ENCODE results near the gene ZIC1. TPM values are rescaled to one million over a fixed set of nuclear protein-coding genes. Genes with fewer than 3 reads are reported as not detected.

Gene ZIC1
- total and polyA plus RNA-seq, 2 of the 4 experiments (the other 2 are of a cell fraction), result not detected

- no peak for TF ChIP-seq CEBPB (IDR thresholded peaks at IDR 0.05; ENCODE audit: low read depth, low read length)
Measured at GRCh38 chr3:147408188-147409100, 721 bp upstream of the ZIC1 start (continued).

- no peak overlapping the region for H3K23ac ChIP-seq (ENCODE audit: low read depth, low read length)
Measured at GRCh38 chr3:147410116-147410525, 956 bp downstream of the ZIC1 start.

More at GRCh38 chr3:147410116-147410525, 956 bp downstream of the ZIC1 start:
- H3K18ac ChIP-seq (ENCODE audit: low read depth, low read length), result no peak overlapping the region
- peaks cover 22% of the 10 kb centered on the region for H3K9me3 ChIP-seq (ENCODE audit: control insufficient read depth, insufficient read depth, low read length)
- H3K4me1 ChIP-seq (ENCODE audit: control insufficient read depth, insufficient read depth, low read length), result no peaks in the 10 kb centered on the region
- H2AK9ac ChIP-seq (replicated peaks; ENCODE audit: low read depth, low read length, poor library complexity), result no peak overlapping the region
- no peak overlapping the region for H3K14ac ChIP-seq (replicated peaks; ENCODE audit: low read depth, low read length)
- H2BK120ac ChIP-seq (ENCODE audit: low read depth, low read length), result no peak overlapping the region
- no peak overlapping the region for H2BK20ac ChIP-seq (ENCODE audit: low read depth, low read length)
- no peaks in the 10 kb centered on the region for H3K79me1 ChIP-seq (ENCODE audit: low read depth in 1 of 2, low read length in 2 of 2)
- no peak overlapping the region for H2AK5ac ChIP-seq (ENCODE audit: low read depth, low read length)
- peaks cover 95% of the 10 kb centered on the region for H3K27me3 ChIP-seq (ENCODE audit: control insufficient read depth, insufficient read depth, low read length)
- H2BK15ac ChIP-seq (ENCODE audit: low read depth, low read length), result no peak overlapping the region
- no peak overlapping the region; the same call in 1 of the 2 replicates for H3K4me3 ChIP-seq (ENCODE audit: insufficient read depth, low read depth, low read length)
- H3K36me3 ChIP-seq (ENCODE audit: control insufficient read depth, insufficient read depth, low read length), result no peaks in the 10 kb centered on the region
- in situ Hi-C loops (cut with MboI; ENCODE audit: low sequenced_read_pairs), result no loop called here
- peak overlapping the region; percentile 75 for H2AFZ ChIP-seq (replicated peaks; ENCODE audit: low read length, poor library complexity)
- intact Hi-C loops (cut with micrococcal nuclease), result no loop called here
- no peak overlapping the region for H3K56ac ChIP-seq (ENCODE audit: extremely low read depth, insufficient read depth, low read length)
- ATAC-seq (ENCODE audit: low read depth), result no peak
- ChIA-PET POLR2A (ENCODE audit: unreplicated experiment) (no interaction called here), CTCF (no interaction called here)
- DNase-seq, result no peak
- H4K20me1 ChIP-seq (ENCODE audit: insufficient read depth, low read length), result 0 out of 2 replicates have a peak, but pooled peaks cover 3% of the 10 kb centered on the region
- 0 out of 2 replicates have a peak, but pooled peaks cover 3% of the 10 kb centered on the region for H3K9me1 ChIP-seq (ENCODE audit: insufficient read depth, low read length)
- no peak for TF ChIP-seq BHLHE40 (IDR thresholded peaks at IDR 0.05; ENCODE audit: low read depth, low read length)
- TF ChIP-seq RFX5 (IDR thresholded peaks at IDR 0.05; ENCODE audit: low read depth, low read length), result no peak
- TF ChIP-seq CTCF (conservative IDR thresholded peaks at IDR 0.05; ENCODE audit: low read depth, low read length), result no peak
- no peak for TF ChIP-seq RAD21 (IDR thresholded peaks at IDR 0.05; ENCODE audit: low read length)
- TF ChIP-seq SMC3 (IDR thresholded peaks at IDR 0.05; ENCODE audit: low read depth, low read length), result no peak
- no peak for TF ChIP-seq RCOR1 (IDR thresholded peaks at IDR 0.05; ENCODE audit: insufficient replicate concordance, low read length)
- no peak for TF ChIP-seq CHD1 (IDR thresholded peaks at IDR 0.05; ENCODE audit: low read depth, low read length)
- H3K4ac ChIP-seq (ENCODE audit: low read depth, low read length), result no peak overlapping the region
- no peak overlapping the region for H4K91ac ChIP-seq (ENCODE audit: insufficient read depth, low read depth, low read length)
- no peak overlapping the region for H2BK5ac ChIP-seq (ENCODE audit: low read depth, low read length, poor library complexity, severe bottlenecking)
- H3K27ac ChIP-seq (ENCODE audit: insufficient read depth, low read length), result no peak overlapping the region
- H3K4me2 ChIP-seq (ENCODE audit: low read depth, low read length), result peak overlapping the region; percentile 80; the same call in 1 of the 2 replicates
- BruUV-seq (replicated peaks), result no TSS peak
- 4% methylated on average over 30 of the region's 52 CpGs; no CpG with 5 or more reads in 1 of the 2 experiments for WGBS, 2 experiments (ENCODE audit: extremely low coverage in 2 of 2, insufficient read length in 1 of 2)
- no peak overlapping the region for H3K9ac ChIP-seq (ENCODE audit: low read depth, low read length)
- no peak overlapping the region for H4K5ac ChIP-seq (ENCODE audit: low read depth, low read length)
- dilution Hi-C loops (cut with HindIII; ENCODE audit: low sequenced_read_pairs, unreplicated experiment), result no loop called here
- H4K8ac ChIP-seq (ENCODE audit: low read depth in 2 of 2, low read length in 2 of 2), result no peak overlapping the region

Measured in IMR-90 (cell line).